D341Med (cell line): ENCODE data around the gene BNC2.

Experiments
- DNase-seq: peaks from one replicate; pipeline ENCODE4 v3.0.0; 2012; ENCODE audit warnings: low spot score

The BNC2 gene

DNA sequence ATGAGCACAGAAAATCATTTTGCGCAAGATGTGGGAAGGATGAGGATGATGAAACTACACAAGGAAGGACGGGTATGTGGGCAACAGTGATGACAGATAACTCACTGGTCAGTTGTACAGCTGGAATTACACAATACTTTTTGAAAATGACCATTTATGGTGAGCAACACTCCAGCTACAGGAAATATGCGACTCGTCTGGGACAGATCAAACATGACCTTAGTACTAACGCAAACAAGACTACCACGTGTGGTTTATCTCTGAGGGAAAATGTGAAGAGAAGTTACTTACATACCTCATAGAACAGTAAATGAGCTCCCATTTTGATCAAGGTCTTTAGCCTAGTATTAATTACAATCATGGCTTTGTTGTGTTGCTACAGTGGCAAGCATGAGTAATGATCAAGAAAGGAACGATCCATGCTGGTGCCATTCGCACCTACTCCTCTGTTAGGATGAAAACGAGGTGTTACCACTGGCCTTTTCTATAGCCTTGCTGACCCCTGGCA lies 456.9 kb downstream of the BNC2 start:
- DNase-seq: no peak

DNA sequence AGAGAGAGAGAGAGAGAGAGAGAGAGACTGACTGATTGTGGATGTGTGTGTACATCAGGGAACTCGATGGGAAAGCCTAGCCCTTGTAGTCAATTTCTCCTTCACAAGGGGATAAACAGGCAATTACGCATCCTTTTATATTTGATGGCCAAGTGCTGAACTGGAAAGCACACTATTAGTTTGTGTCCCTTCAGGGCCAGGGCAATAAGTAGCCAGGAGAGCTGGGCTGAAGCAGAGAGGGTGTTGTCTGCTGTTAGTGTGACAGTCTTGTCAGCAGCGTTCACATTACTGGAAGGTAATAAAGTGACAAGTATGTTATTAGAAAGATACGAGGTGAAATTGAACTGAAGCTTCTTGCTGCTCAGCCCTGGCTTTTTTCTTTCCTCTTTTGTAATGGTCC lies 457.7 kb downstream of the BNC2 start:
- DNase-seq: no peak

DNA sequence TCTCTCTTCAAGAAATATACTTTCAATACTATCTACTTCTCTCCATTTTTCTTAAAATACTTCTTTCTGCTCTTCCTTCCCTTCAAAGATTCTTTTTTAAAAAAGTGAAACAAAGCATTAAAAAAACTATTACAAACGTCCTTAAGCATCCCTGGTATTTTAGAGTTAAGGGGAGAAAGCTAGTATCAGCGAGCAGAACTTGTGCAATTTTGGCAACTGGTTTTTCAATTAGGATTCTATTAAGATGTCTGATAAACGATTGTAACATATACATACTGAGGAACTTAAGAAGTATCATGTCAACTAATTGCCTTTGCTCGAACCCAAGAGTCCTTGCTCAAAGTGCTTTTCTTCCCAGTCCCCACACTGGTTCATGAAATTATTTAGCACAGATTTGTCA lies 459.2 kb downstream of the BNC2 start:
- no peak for DNase-seq

DNA sequence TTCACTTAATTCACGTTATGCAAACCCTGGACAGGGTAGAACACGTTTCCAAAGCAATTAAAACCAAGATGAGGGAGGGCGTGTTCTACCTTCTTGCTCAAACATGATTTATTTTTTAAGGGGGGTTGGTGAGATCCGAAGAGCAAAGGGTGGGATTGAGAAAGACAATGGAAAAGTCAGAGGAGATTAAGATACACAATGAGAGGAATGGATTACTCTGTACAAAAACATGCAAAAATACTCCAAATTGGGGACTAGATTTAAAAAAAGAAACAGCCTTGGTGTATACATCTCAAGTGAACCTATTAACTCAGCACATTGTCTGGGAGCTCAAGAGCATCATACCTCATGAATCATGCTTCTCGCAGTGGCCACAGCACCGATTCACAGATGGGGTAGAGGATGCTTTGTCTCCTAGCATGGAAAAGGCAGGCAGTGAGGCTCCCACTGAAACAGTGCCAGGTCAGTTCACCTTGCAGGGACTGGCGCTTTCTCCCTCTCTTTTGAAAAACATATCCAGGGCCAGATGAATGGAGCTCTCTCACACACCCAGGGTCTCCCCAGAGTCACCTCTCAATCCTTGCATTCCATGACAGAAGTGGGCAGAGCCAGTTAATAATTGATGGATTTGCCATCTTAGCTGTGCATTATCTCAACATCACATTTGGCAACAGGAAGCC lies 459.7 kb downstream of the BNC2 start:
- no peak for DNase-seq

DNA sequence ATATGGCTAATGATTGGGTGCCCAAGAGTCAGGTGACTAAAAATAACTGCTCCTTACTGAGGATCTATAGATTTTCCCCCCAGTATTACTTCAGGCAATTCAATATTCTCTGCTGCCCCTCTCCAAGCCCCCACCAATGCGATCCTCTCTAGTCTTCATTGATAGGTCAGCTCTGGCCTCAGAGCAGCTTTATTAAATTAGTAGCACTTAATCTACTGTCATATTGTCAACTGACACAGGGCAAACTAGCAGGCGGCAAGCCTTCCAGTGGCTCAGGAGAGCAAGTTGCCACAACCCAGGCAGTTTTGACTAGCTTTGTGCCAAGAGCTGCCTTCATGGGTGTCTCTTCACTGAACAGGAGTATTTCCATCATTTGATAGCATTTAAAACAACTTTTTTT lies 462.9 kb downstream of the BNC2 start:
- DNase-seq: no peak

DNA sequence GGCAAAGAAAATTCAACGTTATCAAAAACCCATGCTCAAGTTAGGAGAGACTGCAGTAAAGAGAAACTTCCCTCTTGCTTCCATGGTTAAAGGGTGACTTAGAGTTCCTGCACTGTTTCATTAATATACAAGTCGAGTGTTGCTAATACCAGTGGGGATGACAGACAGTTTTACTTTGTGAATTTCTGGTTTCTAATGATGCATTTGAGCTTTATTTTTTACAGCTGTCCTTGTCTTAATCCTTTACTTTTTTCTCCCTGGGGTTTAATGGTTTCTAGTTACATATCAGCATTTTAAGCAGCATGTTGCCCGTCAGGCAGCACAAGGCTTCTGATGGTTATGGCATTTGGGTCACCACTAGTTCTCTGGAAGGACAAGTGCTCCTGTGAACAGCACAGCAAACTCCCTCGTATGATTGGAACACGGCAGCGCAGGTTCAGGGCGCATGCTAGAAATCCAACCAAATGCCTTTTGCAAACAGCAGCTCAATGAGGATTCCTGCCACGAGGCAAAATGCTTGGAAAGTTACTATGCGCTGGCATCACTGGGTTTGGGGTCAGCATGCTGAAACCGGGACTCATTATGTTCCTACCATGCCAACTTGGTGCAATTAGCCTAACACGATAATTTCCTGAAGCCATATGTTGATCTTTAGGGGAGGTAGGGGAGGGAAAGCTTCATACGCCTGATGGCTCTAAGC lies 463.8 kb downstream of the BNC2 start:
- no peak for DNase-seq

DNA sequence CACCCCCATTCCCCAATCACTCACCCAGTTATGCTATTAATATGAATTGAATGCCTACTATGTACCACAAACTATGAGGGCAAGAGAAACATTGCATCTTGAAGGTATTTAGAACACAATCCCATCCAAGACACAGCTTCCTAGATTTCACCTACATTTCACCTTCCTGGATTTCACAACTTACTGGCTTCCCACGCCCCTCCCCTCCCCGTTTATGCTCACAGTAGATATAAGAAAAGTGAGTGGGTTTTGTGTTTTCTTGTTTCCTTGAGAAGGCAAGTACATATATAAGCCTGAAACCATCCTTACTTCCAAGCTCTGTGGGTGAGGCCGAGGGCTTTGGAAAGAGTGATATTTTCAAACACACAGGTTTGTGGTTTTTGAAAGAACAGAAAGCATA lies 465.0 kb downstream of the BNC2 start:
- DNase-seq: no peak

DNA sequence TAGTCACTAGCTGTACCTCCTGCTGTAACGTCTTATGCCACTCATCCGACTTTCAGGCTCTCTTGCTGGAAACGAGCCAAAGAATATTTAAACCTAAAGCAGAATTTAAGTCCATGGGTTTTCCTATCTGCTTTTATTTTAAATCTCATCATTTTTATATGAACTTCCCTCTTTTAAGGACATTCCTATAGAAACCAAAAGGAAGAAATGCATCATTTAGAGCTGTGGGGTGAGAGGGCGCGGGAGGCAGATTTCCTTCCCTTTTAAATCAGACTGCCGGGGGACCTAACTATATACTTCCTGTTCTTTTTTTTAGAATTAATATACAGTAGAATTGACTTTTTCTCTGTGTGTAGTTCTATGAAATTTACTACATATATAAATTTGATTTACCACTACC lies 468.8 kb downstream of the BNC2 start:
- DNase-seq: no peak

DNA sequence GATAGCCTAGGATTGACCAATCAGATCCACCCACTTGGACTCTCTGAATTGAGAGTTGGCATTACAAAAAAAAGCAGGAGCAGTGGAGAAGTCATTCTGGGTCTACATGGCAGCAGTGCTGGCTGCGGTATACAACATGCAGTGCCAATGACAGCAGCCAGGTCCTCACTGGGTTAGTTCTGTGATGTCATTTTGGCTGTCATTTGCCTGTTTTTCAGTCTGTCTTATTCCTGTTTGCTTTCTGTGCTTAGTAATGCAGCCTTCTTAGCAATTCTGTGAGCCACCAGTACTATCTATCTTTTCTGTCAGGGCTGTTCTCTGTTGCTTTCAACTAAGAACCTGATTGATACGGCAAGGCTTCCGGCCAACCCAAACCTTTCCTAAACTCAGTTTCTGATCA lies 471.8 kb downstream of the BNC2 start:
- DNase-seq: no peak

DNA sequence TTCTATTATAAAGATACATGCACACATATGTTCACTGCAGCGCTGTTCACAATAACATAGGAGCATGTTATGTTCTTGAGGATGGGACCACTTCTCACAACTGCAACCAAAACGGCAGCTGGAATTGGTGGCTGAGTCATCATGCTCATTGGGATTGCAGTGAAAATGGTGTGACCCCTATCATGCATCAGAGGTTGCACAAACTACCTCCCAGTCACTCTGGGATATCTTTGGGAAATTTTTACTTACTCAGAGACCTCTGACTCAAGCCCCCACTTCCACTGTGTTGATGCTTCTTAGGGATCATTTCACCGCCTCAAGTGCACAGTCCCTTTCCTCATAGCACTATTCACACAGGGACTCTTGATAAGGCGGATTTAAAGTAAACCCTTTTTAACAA lies 474.1 kb downstream of the BNC2 start:
- no peak for DNase-seq

DNA sequence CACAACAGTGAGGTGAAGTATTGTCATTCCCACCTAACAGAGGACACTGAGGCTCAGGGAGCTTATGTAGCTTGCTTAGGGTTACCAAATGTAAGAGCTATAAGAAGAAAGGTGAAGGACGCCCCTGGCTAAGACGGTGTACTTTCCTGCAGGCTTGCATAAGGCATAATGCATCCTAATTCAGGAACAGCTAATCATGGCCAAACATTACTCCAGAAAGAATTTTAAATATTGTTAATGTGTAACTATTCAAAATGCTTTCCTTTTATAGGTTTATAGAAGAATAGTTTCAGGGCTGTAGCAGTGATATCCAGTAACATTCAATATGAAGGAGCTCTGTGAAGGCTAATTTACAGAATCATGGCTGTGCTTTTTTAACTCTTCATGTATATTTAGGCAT lies 479.1 kb downstream of the BNC2 start:
- no peak for DNase-seq

DNA sequence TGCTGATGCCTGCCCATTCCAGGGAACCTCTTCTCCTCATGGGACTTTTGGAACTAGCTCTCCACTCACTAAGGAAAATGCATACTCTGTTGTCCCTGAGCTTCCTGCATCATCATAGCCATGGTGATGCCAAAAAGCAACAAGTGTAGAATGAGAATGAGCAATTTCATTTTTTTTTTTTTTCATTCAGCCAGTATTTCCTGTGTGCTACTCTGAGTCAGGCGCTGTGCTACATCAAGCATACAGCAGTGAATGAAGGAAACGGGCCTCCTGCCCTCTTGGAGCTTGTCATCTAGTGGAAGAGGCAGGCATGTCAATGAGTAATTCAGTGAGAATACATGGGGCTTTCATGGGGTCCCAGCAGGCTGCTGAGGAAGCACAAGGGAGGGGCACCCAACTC lies 483.1 kb downstream of the BNC2 start:
- no peak for DNase-seq

DNA sequence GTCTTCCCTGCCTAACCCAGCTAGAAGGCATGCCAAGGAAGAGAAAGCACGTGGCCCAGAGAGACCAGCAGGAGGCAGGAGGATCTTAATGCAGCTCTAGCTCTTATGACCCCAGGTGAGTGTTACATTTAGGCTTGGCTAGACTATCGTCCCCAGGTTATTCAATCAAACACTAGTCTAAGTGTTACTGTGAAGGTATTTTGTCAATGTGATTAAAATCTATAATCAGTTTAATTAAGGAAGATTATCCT lies 483.7 kb downstream of the BNC2 start:
- DNase-seq: no peak

DNA sequence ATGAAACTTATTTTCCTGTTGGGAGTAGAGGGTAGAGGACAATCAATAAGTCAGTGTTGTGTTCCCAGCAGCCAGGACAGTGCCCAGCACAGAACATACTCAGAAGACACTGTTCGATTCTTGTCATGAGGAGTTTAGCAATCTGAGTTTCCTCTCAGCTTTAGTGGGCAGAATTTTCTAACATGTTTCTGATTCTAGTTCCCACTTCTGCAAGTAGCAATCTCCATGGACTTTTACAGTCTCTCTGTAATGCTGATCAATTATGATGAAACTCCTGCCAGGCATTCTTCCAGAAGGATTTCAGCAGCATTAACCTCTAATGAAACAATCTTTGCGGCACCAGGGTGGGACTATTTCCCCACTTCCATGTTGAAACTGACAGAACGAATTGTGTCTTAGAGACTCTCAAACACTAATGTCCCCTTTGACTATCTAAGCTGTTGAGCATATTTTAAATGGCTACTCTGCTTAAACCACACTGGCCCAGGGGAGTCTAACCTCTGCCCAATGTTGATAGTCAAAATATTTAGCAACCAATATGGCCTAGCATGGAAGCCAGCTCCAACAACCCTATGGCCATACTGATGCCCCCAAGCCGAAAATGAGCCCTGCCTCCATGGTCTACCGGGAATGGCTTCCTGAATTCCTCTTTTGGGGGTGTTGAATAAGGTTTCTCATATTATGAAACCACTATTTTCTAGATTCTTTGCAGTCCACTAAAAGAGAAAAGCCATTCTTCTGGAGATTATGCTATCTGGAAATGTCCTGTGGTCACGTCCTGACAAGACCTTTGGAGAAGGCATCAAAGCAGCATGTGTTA lies 484.3 kb downstream of the BNC2 start:
- no peak for DNase-seq

DNA sequence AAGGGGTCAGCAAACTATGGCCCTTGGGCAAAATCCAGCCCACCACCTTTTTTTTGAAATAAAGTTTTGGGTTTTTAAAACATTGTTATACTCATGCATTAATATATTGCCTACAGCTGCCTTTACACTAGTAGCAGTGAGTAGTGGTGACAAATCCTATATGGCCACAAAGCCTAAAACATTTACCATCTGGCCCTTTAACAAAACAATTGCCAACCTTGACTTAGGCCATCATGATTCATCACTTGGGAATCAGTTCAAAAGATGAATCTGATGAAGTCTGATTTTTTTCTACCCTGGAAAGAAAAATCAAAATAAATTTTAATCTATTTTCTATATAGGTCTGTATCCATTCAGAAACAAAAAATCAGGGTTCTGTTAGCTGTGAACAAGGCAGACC lies 484.9 kb downstream of the BNC2 start:
- no peak for DNase-seq

DNA sequence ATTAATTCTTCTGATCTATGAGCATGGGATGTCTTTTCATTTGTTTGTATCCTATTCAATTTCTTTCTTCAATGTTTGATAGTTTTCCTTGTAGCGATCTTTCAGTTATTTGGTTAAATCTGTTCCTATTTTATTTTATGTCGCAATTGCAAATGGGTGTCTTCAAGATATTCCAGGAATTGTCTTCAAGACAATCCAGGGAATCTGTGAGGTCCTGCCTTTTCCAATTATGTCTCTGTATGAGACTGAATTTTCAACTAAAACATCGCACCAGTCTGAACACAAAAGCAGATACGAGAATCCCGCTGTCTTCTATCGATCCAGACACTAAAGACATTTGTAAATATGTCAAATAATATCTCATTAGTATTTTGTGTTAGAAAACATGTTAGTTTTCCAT lies 485.5 kb downstream of the BNC2 start:
- no peak for DNase-seq

DNA sequence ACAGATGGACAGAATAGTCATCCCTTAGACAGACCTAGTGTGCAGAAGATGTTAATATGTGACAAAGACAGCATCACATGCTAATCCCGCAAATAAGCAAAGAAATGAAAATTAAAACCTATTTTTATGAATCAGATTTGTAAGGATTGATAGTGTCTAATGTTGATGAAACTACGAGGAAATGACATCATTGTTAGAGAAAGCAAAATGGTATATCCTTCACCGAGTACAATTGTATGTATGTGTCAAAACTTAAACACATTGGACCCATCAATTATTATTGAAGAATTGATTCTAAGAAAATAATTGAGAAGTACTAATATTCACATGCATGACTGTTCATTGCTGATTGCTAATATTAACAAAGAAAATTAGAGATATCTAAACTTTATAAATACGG lies 493.2 kb downstream of the BNC2 start:
- DNase-seq: no peak

DNA sequence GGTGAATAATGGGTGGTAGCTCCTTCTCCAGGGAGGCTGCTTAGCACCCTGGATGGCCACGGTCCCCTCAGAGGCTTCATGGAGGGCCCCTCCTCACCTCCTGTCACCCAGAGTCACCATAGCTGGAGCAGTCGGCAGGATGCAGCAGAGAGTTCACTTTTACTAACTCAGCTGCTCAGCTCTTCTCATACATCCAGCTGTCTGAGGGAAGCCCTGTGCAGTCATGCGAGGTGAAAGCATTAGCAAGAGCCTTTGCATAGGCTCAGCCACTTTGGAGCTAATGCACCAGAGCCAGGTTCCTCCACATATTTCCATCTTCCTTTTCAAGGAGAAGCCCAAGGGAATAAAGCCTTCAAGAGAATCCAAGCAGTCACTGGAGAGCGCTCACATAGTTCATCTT lies 499.2 kb downstream of the BNC2 start:
- DNase-seq: no peak

DNA sequence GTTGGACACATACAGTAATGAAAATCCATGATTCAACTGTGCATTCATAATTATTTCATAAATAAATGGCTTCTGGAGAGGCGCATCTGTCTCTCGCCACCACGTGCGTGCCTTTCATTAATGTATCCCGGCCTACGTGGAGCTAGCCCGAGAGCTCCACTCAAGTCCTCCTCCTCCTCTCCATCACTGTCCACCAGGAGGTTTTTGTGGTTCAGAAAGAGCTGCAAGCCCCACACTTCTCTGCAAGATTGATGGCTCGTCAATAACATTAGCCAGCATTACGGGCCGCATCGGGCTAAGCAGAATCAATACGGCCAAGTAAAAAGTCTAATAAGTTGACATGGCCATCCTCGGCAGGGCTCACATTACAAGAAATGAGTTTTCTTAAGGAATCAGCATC lies 499.8 kb downstream of the BNC2 start:
- no peak for DNase-seq

DNA sequence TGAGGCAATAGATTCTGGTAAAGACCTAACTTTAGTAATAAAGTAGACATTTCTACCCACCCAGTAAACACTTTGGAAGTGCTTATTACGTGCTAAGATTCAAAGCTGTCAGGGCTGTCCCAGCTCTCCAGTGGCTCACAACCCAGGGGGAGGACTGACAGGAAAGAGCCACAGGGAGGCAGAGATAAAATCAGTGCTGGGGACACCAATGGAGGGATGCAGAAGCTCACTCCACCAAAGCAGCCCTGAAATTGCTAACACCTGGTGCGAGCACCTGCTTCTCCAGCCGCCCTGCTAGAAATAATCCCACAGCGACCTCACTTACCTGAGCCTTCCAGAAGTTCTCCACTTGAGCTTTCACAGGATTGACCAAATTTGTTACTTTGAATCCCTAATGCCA lies 501.0 kb downstream of the BNC2 start:
- no peak for DNase-seq

DNA sequence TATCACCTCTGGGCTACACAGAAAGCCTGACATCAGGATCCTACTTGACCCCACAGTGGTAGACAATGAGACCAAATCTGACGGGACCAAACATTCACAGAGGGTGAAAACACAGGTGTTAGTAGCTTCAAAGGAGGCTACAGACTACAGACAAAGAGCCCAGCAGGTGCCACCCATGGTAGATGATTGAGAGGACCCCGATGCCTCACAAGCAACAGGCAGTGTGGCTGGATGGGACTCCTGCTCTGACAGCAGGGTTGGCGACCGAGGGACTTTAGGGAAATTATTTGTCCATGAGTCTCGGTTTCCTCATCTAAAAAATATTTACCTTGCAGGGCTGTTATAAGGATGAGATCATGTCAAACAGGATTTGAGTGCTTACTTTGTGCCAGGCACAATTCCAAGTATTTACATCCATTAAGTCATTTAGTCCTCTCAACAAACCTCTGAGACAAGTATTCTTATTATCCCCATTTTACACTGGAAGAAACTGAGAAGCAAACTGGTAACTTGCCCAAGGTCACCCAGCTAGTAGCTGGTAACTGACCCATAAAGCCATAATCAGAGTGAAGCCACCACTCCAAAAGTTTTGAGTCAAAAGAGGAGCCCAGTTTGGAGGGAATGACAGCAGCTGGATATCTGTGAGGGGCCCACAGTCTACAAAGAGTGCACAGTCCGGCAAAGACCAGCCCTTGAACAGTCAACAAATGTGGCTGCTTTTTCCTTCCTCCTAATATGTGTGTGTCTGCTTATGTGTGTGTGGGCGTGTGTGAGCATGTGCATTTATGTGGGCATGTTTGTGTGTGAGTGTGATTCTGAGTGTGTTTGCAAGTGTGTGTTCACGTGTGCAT lies 502.0 kb downstream of the BNC2 start:
- DNase-seq: no peak

DNA sequence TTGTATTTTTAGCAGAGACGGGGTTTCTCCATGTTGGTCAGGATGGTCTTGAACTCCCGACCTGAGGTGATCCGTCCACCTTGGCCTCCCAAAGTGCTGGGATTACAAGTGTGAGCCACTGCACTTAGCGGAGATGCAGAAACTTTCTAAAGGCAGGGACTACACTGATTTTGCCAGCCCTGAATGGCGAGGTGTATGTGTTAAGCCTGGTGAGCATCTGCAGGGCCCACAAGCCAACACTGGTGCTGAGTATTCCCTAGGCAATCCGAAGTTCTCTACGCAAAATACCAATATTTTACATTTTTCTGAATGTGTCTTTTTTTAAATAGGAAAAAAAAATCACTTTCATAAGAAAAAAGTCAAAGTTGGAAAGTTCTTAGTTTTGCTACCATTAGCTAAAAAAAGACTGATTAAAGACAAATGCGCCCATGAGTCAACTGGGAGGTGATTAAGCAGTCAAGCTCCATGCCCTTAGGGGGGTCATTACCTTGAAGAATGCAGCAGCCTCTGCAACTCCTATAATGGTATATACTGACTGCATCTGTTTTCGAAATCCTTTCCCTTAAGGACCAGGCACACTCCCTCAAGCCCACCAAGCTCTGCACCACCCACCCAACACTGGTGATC lies 502.8 kb downstream of the BNC2 start:
- DNase-seq: no peak
